Activated T-helper 1 cell treated with Interleukin-2 at 50 U/mL for 16 hours (primary cell): ENCODE data around the gene TNFRSF14.
"Not testable (repeated sequence)": the region's sequence is repeated elsewhere in the genome, so short reads cannot be mapped to it uniquely, and the experiment has no call there.

Experiments used
- DNase-seq: peaks from one replicate; pipeline ENCODE4 v3.0.0-alpha.2; 2020; ENCODE audit warnings: low read depth

Gene TNFRSF14

GRCh38 chr1:2569060-2569459, 12.9 kb downstream of the TNFRSF14 start:
- no peak for DNase-seq

DNA sequence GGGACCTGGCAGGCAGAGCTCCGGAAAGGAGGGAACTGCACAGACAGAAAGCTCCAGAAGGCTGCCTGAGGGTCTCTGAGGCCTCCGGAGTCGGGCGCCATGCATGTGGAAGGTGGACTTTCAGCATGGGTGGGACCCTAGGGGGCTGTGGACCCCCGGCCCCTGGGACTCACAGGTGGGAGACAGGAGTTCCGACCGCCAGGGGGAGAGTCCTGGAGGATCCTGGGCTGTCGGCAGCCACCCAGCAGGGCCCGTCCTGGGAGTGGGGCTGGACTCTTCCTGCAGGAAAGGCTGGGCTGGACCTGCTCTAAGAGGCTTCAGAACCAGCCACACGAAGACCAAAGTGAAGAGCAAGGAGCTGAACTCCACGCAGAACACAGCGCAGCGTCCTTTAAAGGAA, 13.5 kb downstream of the TNFRSF14 start:
- DNase-seq = not testable (repeated sequence)

GRCh38 chr1:2570332-2570731, 14.2 kb downstream of the TNFRSF14 start:
- DNase-seq = no peak

DNA sequence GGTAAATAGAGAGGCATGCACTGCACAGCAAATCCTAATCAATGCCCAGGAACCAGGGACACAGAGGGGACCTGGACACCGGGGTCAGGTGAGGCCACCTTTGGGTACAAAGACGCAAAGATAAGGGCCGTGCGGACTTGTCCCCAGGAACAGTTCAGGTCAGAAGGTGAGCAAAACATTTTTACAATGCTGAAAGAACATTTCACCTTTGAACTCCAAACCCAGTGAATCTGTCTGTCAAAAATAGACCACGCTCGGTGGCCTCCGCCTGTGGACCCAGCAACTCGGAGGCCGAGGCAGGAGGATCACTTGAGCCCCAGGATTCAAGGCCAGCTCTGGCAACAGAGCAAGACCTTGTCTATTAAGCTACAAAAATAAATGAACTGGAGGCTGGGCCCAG, 15.2 kb downstream of the TNFRSF14 start:
- DNase-seq = no peak

DNA sequence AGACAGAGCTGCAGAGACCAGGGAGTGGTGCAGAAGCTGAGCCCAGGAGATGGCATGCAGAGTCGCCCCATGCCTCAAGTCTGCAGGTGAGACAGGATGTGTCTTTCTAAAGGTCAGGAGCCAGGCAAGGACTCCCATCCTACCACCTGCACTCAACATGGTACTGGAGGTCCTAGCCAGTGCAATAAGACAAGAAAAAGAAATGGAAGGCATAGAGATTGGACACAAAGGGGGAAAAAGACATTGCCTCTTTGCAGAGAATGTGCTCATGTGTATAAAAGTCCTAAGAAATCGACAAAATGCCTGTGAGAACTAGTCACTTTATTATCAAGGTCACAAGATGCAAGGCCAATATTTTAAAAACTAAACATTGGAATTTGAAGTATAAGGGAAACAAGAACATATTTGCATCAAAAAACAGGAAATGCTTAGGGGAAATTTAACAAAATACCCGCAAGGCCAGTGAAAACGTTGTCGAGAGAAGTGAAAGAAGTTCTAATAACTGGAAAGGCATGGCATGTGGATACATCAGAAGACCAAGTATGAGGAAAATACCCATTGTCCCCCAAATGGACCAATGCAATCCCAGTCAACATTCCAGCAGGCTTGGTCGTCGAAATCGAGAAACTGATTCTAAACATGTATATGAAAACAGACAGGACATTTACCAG, 17.2 kb downstream of the TNFRSF14 start:
- no peak for DNase-seq

- DNase-seq = no peak
Measured at GRCh38 chr1:2574350-2574749, 18.2 kb downstream of the TNFRSF14 start.

DNA sequence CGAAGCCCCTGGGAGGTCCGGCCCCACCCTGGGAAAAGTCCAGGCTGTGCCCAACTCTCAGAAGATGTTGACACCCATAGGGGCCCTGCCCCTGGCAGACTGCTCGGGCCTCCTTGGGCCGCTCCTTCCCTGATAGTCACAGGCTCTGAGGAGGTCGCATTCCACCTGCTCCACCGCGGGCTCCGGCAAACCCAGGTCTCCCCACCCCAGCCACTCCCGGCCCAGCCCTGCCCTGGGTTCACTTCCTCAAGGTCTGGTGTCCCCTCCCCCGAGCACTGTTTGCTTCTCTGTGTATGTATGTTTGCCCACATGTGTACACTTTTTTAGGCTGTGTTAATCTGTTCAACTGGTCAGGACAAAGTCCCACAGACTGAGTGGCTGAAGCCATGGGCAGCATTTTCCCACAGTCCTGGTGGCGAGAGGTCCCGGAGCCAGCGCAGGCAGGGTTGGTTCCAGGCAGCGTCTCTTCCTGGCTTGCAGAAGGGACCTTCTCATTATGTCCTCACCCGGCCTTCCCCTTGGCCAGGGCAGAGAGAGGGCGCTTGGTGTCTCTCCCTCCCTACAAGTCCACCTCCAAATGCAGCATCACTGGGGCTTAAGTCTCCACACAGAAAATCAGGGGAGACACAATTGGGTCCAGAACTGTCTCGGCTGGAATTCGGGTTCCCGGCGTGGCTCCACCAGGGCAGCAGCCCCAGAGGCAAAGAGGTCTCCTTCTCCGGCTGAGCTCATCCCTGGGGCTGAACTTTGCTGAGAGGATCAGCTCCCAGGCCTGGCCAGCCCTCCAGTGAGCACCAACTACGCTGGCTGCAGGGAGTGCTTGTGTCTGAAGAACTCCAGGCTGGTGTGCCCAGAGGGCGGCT, 19.9 kb downstream of the TNFRSF14 start:
- no peak for DNase-seq

DNA sequence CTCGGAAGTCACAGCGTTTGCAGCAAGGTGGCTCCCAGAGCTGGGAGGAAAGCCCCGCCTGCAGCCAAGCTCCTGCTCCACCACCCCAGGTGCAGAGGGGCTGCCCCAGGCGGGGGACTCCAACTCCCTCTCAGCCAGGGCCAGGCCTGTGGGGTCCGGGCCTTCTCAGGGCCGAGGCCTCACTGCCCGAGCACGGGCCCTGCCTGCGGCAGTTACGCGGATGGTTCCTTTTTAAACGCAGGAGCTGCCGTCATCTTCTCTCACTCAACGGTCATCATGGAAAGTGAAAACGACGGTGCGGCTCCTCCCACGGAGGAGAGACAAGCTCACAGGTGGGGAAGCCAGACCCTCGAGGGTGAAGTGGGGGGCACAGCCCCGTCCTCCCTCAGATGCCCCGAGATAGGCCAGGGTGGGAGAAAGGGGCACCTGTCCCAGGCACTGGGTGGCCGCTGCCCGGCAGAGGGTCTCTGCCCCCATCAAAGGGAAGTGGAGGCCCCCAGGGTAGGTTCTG, 21.4 kb downstream of the TNFRSF14 start:
- not testable (repeated sequence) for DNase-seq

- no peak for DNase-seq
Measured at GRCh38 chr1:2578758-2579118, 22.6 kb downstream of the TNFRSF14 start.

- DNase-seq = no peak
Measured at GRCh38 chr1:2580691-2581090, 24.5 kb downstream of the TNFRSF14 start.

DNA sequence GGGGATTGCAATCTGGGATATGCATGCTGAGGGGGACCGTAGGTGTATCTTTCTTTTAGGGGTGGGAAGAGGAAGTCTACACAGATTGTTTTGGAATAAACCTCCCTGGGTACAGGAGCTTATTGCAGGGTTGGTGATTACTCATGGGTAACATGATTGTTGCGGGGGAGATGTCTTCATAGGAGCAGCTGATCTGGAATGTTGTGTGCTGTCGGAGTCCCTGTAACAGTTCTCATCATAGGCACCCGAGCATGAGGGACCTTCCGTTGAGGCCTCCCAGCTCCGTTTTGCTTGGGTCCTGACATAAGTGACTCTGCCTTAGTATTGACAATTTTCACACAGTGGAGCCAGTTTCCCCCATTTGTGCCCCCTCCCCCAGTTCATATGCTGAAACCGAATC, 26.2 kb downstream of the TNFRSF14 start:
- no peak for DNase-seq

DNA sequence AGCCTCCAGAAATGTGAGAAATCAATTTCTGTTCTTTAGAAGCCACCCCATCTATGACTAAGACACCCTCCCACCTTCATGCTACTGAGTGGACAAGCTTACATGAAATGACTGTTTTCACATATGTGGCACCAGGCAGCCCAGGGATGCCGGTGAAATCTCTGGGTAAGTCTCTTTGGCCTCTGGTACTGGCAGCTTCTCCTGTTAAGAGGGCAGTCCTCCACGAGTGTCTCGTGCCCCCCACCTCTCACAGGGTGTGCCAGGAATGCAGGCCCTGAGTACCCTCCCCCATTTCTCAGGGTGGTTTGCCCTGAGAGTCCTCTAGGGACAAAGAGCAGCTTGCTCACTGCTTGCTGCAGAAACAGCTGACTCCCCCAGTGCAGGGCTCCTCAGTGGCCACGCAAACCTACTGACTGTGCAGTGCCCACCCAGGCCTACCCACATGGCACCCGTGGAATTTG, 27.2 kb downstream of the TNFRSF14 start:
- no peak for DNase-seq

DNA sequence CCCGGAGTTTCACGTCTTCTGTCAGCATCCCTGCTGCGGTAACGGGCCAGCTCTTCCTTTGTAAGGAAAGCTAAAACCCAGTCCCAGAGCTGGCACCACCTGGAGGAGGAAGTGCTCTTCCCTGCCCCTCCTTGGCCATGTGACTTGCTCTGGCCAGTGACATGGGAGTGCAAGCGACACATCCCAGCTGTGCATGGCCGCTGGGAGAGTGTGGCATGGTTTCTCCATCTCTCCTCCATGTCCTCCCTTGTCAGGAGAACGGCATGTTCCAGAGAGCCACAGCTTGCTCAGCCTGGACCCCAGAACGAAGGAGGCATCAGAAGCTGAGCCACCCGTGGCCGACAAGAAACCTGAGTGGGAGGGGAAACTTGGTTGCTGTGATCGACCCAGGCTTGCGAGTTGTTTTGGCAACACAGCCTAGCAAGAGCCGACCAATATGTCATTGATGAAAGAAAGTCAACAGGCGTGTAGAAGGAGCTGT, 27.7 kb downstream of the TNFRSF14 start:
- DNase-seq = no peak

GRCh38 chr1:2584686-2585317, 28.6 kb downstream of the TNFRSF14 start:
- no peak for DNase-seq

DNA sequence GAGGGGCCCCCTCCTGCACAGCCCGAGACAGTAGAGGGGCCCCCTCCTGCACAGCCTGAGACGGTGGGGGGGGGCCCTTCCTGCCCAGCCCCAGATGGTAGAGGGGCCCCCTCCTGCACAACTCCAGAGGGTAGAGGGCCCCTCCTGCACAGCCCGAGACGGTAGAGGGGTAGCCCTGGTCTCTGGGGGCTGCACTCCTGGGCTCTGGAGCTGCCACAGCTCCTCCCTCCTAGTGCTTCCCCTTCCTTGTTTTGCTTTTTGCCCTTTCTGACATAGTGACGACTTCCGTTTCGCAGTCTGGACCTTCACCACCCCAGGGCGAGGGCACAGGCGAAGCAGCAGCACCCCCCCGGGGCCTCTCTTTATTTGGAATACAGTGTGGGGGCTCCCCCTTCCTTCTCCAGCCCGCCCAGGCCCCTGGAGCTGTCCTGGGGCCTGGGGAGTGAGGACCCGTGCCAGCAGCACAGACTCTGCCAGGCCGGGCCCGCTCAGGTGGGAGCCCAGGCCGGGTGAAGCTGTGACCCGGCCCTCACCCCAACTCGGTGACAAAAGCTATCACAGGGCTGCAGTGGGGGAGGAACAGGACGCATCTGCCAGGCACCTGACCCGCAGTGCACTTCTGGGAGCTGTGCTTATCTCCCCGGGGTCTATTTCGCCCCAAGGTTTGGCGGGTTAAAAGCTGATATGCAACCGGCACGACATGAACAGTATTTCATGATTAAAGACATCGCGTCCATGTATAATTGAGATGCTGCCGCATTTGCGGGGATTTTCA, 29.3 kb downstream of the TNFRSF14 start:
- peak; percentile 47 for DNase-seq

DNA sequence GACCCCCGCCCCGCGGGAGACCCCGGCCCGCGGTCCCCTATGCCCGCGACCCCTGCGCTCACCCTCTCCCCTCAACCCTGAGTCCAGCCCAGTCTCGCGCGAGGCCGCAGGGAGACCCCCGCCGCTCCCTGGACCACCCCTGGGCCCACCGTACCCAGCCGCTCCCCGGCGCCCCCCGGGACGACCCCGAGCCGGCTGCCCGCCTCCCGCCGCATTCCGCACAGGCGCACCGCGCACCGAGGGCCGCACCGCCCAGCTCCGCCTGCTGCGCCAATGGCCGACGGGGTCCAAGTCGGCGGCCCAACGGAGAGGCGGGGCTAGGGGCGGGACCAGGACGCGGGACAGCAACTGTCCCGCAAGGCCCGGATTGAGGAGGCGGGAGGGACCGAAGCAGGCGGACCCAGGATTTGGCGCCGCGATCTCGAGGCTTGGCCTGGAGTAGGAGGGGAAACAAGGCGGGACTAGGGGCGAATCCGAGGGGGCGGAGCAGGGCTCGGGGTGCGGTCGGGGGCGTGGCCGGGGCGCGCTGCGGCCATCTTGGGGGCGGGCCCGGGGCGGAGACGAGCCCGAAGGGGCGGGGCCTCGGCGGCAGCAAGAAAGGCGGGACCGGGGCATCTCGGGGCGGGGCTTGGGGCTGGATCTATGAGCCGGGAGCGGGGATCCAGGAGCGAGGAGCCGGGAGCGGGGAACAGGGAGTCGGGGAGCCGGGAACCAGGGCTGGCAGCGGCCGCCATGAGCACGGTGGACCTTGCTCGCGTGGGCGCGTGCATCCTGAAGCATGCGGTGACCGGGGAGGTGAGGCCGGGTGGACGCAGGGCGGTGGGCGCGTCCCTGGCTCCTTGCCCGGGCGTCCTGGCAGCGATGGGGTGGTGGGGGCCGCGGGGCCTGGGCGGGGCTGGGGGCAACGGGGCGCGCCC, 30.2 kb downstream of the TNFRSF14 start, which contains the start of gene PRXL2B:
PRXL2B (plus strand) TSS at position 624 of the 917 bp plus-strand sequence; CDS start at position 733, 109 bp downstream.
- peak; percentile 96 for DNase-seq

GRCh38 chr1:2587071-2587859, 31.1 kb downstream of the TNFRSF14 start:
- DNase-seq = no peak

GRCh38 chr1:2587860-2588571, 31.8 kb downstream of the TNFRSF14 start:
- DNase-seq = no peak
